HG03460 (cell line): ENCODE results near the gene TMEM176B.

Experiments used
- ATAC-seq: cut with Tn5 transposase; IDR thresholded peaks from one replicate; pipeline ENCODE4 v1.9.1; 2021; ENCODE audit not compliant: unreplicated experiment

The TMEM176B gene

DNA sequence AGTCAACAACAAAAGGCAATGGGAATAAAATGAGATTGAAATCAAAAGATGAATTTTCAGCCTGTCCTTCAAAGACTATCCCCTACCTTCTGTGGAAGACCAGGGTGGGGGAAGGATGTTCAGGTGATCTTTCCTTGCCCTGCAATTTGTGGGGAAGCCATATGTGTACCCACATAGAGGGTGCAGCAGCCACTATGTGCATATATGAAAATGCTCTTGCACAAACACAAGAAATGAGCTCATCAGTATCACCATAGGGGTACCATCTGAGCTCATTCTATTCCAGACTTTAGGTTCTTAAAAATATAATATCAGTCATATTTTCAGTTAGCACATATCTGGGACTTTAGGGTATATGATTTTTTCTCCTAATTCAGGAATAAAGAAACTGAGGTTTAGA is 45.2 kb downstream of the TMEM176B start:
- no peak for ATAC-seq

DNA sequence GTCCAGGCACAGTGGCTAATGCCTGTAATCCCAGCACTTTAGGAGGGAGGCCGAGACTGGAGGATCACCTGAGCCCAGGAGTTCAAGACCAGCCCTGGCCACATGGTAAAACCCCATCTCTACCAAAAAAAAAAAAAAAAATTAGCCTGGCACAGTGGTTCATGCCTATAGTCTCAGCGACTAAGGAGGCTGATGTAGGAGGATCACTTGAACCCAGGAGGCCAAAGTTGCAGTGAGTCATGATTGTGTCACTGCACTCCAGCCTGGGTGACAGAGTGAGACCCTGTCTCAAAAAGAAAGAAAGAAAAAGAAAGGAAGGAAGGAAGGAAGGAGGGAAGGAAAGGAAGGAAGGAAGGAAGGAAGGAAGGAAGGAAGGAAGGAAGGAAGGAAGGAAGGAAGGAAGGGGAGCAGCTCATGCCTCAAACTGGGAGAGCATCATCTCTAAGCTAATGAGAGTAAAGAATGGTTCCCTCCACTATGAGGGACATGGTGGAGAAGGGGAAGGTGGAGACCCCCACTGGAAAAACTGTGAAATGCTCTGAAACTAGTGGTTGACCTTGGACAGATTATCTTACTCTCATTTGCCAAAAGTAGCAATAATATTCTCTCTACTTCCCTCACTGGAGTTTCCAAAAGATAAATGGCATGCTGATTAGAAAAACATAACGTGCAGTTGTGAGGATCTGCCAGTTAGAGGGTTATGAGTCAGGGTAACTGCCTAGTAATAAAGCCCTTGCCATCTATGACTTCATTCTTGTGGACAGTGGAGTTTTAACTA is 46.1 kb downstream of the TMEM176B start:
- ATAC-seq, result no peak

DNA sequence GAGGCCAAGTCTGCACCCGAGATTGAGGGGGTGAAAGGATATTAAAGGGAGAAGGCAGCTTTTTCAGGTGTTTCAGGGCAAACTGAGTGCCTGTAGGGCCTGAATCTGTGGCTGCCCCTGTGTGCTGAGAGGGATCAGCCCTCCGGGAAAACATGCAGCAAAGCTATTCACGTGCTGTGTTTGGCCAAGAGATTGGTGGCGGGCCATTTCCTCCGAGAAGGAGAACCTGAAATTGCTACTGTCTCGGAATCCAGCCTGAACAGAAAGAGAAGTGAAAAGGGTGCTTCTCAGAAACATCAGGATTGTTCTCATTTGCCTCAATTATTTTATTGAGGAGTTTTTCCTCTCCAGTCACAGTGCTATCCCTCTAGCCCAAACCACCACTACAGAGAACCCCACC is 46.9 kb downstream of the TMEM176B start:
- ATAC-seq, result no peak

DNA sequence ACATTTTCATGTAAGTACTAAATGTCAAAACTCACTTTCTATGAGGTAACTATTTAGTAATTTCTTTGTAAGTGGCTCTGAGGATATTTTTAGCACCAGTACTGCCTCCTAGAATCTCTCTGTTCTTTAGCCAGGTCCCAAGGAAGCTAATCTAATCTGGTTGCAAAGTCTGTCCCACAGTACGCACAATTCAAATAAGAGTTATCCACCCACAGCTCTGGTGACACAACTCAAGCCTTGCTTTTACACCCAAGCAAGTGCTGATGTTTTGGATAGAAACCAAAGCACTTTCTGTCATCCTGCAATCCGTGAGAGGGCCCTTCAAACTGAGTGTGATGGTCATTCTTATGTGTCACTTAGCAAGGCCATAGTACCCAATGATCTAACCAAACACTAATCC is 48.5 kb downstream of the TMEM176B start:
- no peak for ATAC-seq

DNA sequence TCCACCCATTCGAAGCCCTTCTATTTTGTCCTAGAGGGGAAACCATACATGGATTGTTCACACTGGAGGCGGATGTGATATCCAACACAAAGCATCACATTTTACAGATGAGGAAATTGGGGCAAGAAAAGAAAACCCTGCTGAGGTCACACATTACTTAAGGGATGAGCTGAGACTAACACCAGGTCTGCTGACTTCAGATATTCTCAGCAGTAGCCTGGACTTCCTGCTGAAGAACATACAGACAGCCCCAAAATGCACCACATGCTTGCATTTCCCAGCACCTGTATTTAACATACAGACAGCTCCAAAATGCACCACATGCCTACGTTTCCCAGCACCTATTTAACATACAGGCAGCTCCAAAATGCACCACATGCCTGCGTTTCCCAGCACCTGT is 51.8 kb downstream of the TMEM176B start:
- no peak for ATAC-seq

DNA sequence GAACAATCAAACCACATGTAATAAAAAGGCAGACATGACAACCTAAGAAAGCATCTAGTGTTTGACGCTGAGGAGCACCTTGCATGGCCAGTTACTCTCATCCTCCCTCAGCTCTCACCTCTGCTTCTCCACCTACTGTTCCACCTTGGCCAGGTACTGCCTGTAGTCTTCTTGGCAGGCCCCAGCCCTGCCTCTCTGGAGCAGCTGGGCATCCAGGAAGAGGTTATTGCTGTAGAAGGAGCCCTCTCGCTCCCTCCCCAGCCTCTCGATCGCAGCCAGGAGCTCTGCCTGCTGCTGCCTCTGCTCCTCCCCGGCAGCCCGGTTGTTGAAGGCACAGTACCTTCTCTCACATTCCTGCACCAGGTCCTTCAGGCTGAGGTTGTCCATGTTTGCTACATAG is 53.2 kb downstream of the TMEM176B start:
- ATAC-seq, result no peak

DNA sequence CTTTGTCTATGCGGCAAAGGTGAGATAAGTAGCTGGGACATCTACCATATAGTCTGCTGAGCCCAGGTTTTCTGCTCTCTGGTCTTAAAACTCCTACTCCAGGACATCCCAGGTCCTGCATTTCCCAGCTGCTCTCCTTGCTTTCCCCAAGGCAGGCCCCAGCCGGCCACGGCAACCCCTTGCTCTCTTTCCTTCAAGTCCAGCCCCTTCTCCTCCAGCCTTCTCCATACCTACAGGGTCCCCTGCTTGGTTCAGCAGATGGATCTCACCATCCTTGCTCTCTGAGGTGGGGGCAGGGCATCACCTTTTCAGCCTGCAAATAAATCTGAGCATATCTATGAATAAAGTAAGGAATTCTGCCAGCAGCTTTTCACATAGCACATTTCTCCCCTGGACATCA is 54.3 kb downstream of the TMEM176B start:
- no peak for ATAC-seq

DNA sequence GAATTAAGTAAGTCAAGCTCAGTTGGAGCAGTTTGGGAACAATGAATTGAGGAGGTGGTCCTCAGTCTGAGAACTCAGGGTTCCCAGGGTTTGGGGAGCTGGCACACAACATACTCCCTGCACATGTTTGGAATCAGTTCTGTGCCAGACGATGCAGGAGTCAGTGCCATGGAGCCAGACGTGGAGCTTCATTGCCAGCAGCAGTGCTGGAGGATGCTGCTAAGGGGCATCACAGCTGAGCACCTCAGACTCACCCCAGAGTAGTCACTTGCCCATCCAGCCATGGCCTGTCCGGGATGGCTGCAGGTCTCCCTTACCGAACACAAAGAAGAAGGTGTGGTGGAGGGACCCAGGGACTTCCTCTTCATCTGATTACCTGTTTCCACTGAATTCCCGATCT is 55.1 kb downstream of the TMEM176B start:
- no peak for ATAC-seq

DNA sequence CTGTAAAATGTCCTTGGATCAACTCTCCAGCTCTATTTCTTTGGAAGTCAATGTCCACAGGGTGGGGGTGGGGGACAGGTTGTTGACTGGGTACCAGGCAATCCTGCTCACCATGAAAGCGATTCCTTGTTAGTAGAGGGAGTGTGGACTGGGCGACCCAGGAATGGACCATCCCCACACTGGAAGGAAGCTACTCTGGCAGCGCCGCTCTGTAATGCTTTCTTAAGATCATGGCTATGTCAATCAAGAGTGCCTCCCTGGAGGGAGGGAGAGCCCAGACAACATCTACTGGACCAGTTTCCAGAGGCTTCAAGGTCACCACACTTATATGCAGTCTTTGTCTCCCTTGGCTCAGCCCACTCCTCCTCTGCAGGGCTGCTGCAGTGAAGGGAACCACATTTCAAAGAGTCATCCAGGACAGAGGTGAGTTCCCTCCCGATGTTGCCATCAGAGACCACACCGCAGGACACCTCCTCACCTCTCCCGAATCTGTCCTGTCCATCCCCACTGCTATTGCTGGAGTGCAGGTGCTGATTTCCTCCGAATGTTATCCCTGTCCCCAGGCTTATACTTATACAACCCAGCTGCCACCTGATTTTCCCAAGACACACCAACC is 56.0 kb downstream of the TMEM176B start:
- no peak for ATAC-seq

DNA sequence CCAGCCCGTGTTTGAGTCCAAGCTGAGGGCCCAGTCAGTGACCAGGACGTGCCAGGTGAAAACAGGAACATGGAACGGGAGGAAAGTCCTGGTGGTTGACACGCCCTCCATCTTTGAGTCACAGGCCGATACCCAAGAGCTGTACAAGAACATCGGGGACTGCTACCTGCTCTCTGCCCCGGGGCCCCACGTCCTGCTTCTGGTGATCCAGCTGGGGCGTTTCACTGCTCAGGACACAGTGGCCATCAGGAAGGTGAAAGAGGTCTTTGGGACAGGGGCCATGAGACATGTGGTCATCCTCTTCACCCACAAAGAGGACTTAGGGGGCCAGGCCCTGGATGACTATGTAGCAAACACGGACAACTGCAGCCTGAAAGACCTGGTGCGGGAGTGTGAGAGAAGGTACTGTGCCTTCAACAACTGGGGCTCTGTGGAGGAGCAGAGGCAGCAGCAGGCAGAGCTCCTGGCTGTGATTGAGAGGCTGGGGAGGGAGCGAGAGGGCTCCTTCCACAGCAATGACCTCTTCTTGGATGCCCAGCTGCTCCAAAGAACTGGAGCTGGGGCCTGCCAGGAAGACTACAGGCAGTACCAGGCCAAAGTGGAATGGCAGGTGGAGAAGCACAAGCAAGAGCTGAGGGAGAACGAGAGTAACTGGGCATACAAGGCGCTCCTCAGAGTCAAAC is 57.7 kb downstream of the TMEM176B start:
- ATAC-seq, result no peak
